SK-N-SH treated with all-trans-retinoic acid at 6 μM for 48 hours (cell line): ENCODE measurements around the gene ZBTB7A.

Experiments used
- ATAC-seq: fragments of 200-7000 bp; cut with Tn5 transposase; 3 replicates; pipeline ENCODE4 v1.9.1; 2020; ENCODE audit warnings: mild to moderate bottlenecking, moderate library complexity
- BACH2 ChIP-seq: fragments of 250-450 bp; sonication (Bioruptor Pico); IDR thresholded peaks from 2 replicates; pipeline ENCODE4 v1.9.0; 2021; ENCODE audit warnings: mild to moderate bottlenecking, borderline replicate concordance
- CSDC2 ChIP-seq: fragments of 250-450 bp; sonication (Bioruptor Pico); IDR thresholded peaks from 2 replicates; pipeline ENCODE4 v1.5.0; 2020; ENCODE audit warnings: mild to moderate bottlenecking, moderate library complexity
- ESRRG ChIP-seq: fragments of 250-450 bp; sonication (Bioruptor Pico); IDR thresholded peaks from 2 replicates; pipeline ENCODE4 v1.6.1; 2021; ENCODE audit warnings: mild to moderate bottlenecking
- ISL1 ChIP-seq: fragments of 250-450 bp; sonication (Bioruptor Pico); IDR thresholded peaks from 2 replicates; pipeline ENCODE4 v2.1.2; 2022; ENCODE audit warnings: mild to moderate bottlenecking, moderate library complexity
- OSR1 ChIP-seq: fragments of 250-450 bp; sonication (Bioruptor Pico); IDR thresholded peaks from 2 replicates; pipeline ENCODE4 v1.8.0; 2022; ENCODE audit warnings: moderate library complexity, mild to moderate bottlenecking, inconsistent platforms
- PPARA ChIP-seq: fragments of 250-450 bp; sonication (Bioruptor Pico); IDR thresholded peaks from 2 replicates; pipeline ENCODE4 v1.5.0; 2020; ENCODE audit warnings: mild to moderate bottlenecking, borderline replicate concordance
- SNAI2 ChIP-seq: fragments of 250-450 bp; sonication (Bioruptor Pico); IDR thresholded peaks from 2 replicates; pipeline ENCODE4 v1.5.0; 2020; ENCODE audit warnings: mild to moderate bottlenecking, moderate library complexity
- TCF4 ChIP-seq: fragments of 250-450 bp; sonication (Bioruptor Pico); IDR thresholded peaks from 2 replicates; pipeline ENCODE4 v1.8.0; 2021; ENCODE audit warnings: mild to moderate bottlenecking, moderate library complexity, borderline replicate concordance
- TOX ChIP-seq: fragments of 250-450 bp; sonication (Bioruptor Pico); IDR thresholded peaks from 2 replicates; pipeline ENCODE4 v1.8.0; 2021; ENCODE audit warnings: mild to moderate bottlenecking, moderate library complexity, borderline replicate concordance
- ZFP30 ChIP-seq: fragments of 450-650 bp; formaldehyde crosslinking; IDR thresholded peaks from 2 replicates; pipeline ENCODE4 v1.5.0; 2022; ENCODE audit warnings: mild to moderate bottlenecking, moderate library complexity
- ZNF565 ChIP-seq: fragments of 450-650 bp; formaldehyde crosslinking; conservative IDR thresholded peaks from 2 replicates; pipeline ENCODE4 v1.5.0; 2020; ENCODE audit warnings: low read depth, mild to moderate bottlenecking, moderate library complexity
- ZNF70 ChIP-seq: fragments of 450-650 bp; formaldehyde crosslinking; IDR thresholded peaks from 2 replicates; pipeline ENCODE4 v1.5.0; 2020; ENCODE audit warnings: mild to moderate bottlenecking, moderate library complexity
- ZNF8 ChIP-seq: fragments of 450-650 bp; formaldehyde crosslinking; IDR thresholded peaks from 2 replicates; pipeline ENCODE4 v1.5.0; 2020; ENCODE audit warnings: mild to moderate bottlenecking, moderate library complexity
- TF ChIP-seq, protein P1 (sequence below): fragments of 250-450 bp; sonication (Bioruptor Pico); IDR thresholded peaks from 2 replicates; pipeline ENCODE4 v1.5.1; 2021; ENCODE audit warnings: mild to moderate bottlenecking, moderate library complexity
- TF ChIP-seq, protein P2 (sequence below): fragments of 250-450 bp; sonication (Bioruptor Pico); IDR thresholded peaks from 2 replicates; pipeline ENCODE4 v1.5.0; 2020; ENCODE audit warnings: mild to moderate bottlenecking, moderate library complexity
- TF ChIP-seq, protein P3 (sequence below): fragments of 250-450 bp; sonication (Bioruptor Pico); IDR thresholded peaks from 2 replicates; pipeline ENCODE4 v1.8.0; 2020; ENCODE audit warnings: mild to moderate bottlenecking, moderate library complexity, borderline replicate concordance
- TF ChIP-seq, protein P4 (sequence below): fragments of 250-450 bp; sonication (Bioruptor Pico); IDR thresholded peaks from 2 replicates; pipeline ENCODE4 v1.5.1; 2020; ENCODE audit warnings: low read depth, mild to moderate bottlenecking, moderate library complexity
- TF ChIP-seq, protein P5 (sequence below): fragments of 250-450 bp; sonication (Bioruptor Pico); IDR thresholded peaks from 2 replicates; pipeline ENCODE4 v1.8.0; 2021; ENCODE audit warnings: low read depth, mild to moderate bottlenecking, moderate library complexity, borderline replicate concordance

The ZBTB7A gene

DNA sequence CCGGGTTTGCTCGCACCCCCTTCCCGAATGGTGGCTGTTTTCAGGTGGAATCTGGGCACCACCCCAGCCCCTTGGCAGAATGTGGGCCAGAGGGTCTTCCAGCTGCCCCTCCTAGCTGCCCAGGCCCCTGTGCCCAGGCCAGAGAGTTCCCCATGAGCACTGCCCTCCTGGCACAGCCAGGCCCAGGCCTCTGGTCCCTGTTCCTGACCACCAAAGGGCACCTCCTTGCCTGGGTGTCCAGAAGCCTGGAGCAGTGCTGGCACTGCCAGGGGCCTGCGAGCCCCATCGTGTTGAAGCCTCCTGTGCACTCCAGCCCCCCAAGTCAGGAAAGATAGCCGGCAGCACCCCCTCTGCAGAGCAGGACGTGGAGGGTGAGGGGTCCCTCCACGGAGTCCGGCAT, 35.7 kb downstream of the ZBTB7A start:
- TF ChIP-seq, protein P1, sequence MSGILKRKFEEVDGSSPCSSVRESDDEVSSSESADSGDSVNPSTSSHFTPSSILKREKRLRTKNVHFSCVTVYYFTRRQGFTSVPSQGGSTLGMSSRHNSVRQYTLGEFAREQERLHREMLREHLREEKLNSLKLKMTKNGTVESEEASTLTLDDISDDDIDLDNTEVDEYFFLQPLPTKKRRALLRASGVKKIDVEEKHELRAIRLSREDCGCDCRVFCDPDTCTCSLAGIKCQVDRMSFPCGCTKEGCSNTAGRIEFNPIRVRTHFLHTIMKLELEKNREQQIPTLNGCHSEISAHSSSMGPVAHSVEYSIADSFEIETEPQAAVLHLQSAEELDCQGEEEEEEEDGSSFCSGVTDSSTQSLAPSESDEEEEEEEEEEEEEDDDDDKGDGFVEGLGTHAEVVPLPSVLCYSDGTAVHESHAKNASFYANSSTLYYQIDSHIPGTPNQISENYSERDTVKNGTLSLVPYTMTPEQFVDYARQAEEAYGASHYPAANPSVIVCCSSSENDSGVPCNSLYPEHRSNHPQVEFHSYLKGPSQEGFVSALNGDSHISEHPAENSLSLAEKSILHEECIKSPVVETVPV (CRISPR knock-in tag), result no peak
- TF ChIP-seq, protein P2, sequence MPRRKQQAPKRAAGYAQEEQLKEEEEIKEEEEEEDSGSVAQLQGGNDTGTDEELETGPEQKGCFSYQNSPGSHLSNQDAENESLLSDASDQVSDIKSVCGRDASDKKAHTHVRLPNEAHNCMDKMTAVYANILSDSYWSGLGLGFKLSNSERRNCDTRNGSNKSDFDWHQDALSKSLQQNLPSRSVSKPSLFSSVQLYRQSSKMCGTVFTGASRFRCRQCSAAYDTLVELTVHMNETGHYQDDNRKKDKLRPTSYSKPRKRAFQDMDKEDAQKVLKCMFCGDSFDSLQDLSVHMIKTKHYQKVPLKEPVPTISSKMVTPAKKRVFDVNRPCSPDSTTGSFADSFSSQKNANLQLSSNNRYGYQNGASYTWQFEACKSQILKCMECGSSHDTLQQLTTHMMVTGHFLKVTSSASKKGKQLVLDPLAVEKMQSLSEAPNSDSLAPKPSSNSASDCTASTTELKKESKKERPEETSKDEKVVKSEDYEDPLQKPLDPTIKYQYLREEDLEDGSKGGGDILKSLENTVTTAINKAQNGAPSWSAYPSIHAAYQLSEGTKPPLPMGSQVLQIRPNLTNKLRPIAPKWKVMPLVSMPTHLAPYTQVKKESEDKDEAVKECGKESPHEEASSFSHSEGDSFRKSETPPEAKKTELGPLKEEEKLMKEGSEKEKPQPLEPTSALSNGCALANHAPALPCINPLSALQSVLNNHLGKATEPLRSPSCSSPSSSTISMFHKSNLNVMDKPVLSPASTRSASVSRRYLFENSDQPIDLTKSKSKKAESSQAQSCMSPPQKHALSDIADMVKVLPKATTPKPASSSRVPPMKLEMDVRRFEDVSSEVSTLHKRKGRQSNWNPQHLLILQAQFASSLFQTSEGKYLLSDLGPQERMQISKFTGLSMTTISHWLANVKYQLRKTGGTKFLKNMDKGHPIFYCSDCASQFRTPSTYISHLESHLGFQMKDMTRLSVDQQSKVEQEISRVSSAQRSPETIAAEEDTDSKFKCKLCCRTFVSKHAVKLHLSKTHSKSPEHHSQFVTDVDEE, result no peak
- ATAC-seq, result no peak; the same call in 2 of the 3 replicates

DNA sequence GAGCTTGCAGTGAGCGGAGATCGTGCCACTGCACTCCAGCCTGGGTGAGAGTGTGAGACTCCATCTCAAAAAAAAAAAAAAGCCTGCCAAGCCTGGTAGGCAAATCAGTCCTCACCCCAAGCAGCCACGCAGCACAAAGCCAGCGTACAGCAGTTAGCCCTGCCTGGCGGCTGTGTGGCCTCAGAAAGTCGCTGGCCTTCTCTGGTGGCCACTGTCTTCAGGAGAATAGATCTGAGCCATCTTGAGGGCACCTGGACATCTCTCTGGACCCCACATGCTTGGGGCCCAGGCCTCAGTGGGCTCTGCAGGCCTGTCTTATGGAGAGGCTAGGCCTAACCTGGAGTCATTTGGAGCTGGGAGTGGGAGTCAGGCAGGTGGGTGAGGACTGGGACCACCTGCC, 36.1 kb downstream of the ZBTB7A start:
- TF ChIP-seq, protein P3, sequence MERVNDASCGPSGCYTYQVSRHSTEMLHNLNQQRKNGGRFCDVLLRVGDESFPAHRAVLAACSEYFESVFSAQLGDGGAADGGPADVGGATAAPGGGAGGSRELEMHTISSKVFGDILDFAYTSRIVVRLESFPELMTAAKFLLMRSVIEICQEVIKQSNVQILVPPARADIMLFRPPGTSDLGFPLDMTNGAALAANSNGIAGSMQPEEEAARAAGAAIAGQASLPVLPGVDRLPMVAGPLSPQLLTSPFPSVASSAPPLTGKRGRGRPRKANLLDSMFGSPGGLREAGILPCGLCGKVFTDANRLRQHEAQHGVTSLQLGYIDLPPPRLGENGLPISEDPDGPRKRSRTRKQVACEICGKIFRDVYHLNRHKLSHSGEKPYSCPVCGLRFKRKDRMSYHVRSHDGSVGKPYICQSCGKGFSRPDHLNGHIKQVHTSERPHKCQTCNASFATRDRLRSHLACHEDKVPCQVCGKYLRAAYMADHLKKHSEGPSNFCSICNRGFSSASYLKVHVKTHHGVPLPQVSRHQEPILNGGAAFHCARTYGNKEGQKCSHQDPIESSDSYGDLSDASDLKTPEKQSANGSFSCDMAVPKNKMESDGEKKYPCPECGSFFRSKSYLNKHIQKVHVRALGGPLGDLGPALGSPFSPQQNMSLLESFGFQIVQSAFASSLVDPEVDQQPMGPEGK, result no peak
- no peak for TF ChIP-seq BACH2
- no peak for TF ChIP-seq ZNF565 (CRISPR knock-in tag)
- no peak for TF ChIP-seq SNAI2 (CRISPR knock-in tag)
- no peak for TF ChIP-seq OSR1 (CRISPR knock-in tag)
- TF ChIP-seq ZNF70 (CRISPR knock-in tag), result no peak
- TF ChIP-seq, protein P1 (CRISPR knock-in tag), result no peak
- TF ChIP-seq TCF4, result no peak
- TF ChIP-seq ISL1 (CRISPR knock-in tag), result no peak
- no peak for TF ChIP-seq PPARA (CRISPR knock-in tag)
- TF ChIP-seq CSDC2 (CRISPR knock-in tag), result no peak
- TF ChIP-seq ESRRG (CRISPR knock-in tag), result no peak
- TF ChIP-seq, protein P4, sequence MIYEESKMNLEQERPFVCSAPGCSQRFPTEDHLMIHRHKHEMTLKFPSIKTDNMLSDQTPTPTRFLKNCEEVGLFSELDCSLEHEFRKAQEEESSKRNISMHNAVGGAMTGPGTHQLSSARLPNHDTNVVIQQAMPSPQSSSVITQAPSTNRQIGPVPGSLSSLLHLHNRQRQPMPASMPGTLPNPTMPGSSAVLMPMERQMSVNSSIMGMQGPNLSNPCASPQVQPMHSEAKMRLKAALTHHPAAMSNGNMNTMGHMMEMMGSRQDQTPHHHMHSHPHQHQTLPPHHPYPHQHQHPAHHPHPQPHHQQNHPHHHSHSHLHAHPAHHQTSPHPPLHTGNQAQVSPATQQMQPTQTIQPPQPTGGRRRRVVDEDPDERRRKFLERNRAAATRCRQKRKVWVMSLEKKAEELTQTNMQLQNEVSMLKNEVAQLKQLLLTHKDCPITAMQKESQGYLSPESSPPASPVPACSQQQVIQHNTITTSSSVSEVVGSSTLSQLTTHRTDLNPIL, result no peak
- TF ChIP-seq, protein P5, sequence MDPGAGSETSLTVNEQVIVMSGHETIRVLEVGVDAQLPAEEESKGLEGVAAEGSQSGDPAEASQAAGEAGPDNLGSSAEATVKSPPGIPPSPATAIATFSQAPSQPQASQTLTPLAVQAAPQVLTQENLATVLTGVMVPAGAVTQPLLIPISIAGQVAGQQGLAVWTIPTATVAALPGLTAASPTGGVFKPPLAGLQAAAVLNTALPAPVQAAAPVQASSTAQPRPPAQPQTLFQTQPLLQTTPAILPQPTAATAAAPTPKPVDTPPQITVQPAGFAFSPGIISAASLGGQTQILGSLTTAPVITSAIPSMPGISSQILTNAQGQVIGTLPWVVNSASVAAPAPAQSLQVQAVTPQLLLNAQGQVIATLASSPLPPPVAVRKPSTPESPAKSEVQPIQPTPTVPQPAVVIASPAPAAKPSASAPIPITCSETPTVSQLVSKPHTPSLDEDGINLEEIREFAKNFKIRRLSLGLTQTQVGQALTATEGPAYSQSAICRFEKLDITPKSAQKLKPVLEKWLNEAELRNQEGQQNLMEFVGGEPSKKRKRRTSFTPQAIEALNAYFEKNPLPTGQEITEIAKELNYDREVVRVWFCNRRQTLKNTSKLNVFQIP (CRISPR knock-in tag), result no peak
- TF ChIP-seq ZFP30 (CRISPR knock-in tag), result no peak
- no peak for TF ChIP-seq ZNF8 (CRISPR knock-in tag)
- TF ChIP-seq, protein P2, result no peak
- no peak for TF ChIP-seq TOX (CRISPR knock-in tag)
- no peak for ATAC-seq
